H54 (cell line): ENCODE data around the gene EFNA2.

Experiments
- DNase-seq: peaks from one replicate; pipeline ENCODE4 v3.0.0; 2011; ENCODE audit warnings: low spot score, mixed read lengths; ENCODE audit not compliant: insufficient read length
- FAIRE-seq: peaks from 3 replicates; lab custom pipeline; 2011; peaks lifted over from hg19 to GRCh38; lab: Jason Lieb, UNC
- POLR2A ChIP-seq: IDR thresholded peaks from 2 replicates; pipeline ENCODE4 v1.6.1; 2011; ENCODE audit warnings: low read depth, mild to moderate bottlenecking, low read length

The EFNA2 gene

GRCh38 chr19:1350867-1351266, 65.2 kb downstream of the EFNA2 start:
- FAIRE-seq (no peak), DNase-seq (no peak)
- TF ChIP-seq POLR2A: no peak
